ENCODE measurements around the gene BRAT1. TPM values are rescaled to one million over a fixed set of nuclear protein-coding genes. Genes with fewer than 3 reads are reported as not detected.

Gene BRAT1
- total and polyA plus RNA-seq, 2 donors (not counting 1 experiment from before 2014, with no cell fraction given): 36.8 to 68.3 TPM

DNA sequence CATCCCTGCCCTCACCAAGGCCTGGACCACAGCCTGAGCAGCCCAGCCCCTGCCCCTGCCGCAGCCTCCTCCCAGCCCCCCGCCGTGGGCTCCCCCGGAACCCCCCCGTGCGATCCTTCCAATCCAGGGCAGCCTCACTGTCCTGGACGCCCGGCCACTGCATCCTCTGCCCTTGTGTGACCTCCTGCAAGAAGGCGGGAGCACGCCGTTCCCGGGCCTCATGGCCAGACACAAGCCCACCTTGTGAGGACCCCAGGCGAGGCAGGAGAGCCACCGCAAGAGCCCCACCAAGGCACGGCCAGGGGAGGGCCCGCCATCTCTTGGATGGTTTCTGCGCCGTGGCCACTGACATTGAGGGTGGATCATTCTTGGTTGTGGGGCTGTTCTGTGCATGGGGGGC is 43.6 kb downstream of the BRAT1 start:
- Mint-ChIP-seq H3K27ac (peak overlapping the region; percentile 99), H3K27me3 (no peaks in the 10 kb centered on the region), H3K9me3 (ENCODE audit: insufficient read depth) (no peaks in the 10 kb centered on the region), H3K4me3 (peak overlapping the region; percentile 88), H3K4me1 (peaks cover 63% of the 10 kb centered on the region)
- no peak for ATAC-seq (ENCODE audit: low read depth)
- DNase-seq: no peak
- no peak overlapping the region for H2AFZ ChIP-seq (ENCODE audit: insufficient read depth, low read depth, low read length, poor library complexity, severe bottlenecking)
- H3K36me3 ChIP-seq (replicated peaks in 1 of 2; ENCODE audit: control extremely low read depth in 1 of 2, control insufficient read depth in 1 of 2, extremely low read depth in 1 of 2, insufficient read depth in 2 of 2, low read length in 1 of 2): no peaks in the 10 kb centered on the region
- peak overlapping the region; percentile 99 to 100 for H3K27ac ChIP-seq (ENCODE audit: low read length in 2 of 2)
- H3K4me2 ChIP-seq (replicated peaks; ENCODE audit: low read depth, low read length, poor library complexity, severe bottlenecking): peak overlapping the region; percentile 93
- H3K9ac ChIP-seq (ENCODE audit: low read length): peak overlapping the region; percentile 70
- peaks cover 60 to 71% of the 10 kb centered on the region in 2 donors for H3K4me1 ChIP-seq (ENCODE audit: control insufficient read depth in 2 of 2, insufficient read depth in 2 of 2, low read length in 2 of 2)
- ChIA-PET POLR2A (interaction anchor here (0.8 to 7.5 kb wide), 12 partner anchors 9 to 198 kb away, joined by 3 to 340 read pairs (median 4); partner anchors contain the start of genes BRAT1, CHST12 and LFNG), CTCF (interaction anchor here (0.8 to 5.0 kb wide), 8 partner anchors 9 to 198 kb away, joined by 3 to 34 read pairs (median 10); no protein-coding TSS in a partner anchor)
- no peaks in the 10 kb centered on the region for H3K27me3 ChIP-seq (replicated peaks in 1 of 4; ENCODE audit: control extremely low read depth in 1 of 4, control insufficient read depth in 3 of 4, insufficient read depth in 4 of 4, low read length in 3 of 4)
- no peaks in the 10 kb centered on the region for H3K9me3 ChIP-seq (ENCODE audit: control extremely low read depth in 1 of 3, control insufficient read depth in 2 of 3, insufficient read depth in 1 of 3, low read length in 2 of 3)
- H3K79me2 ChIP-seq (ENCODE audit: control insufficient read depth, insufficient read depth, low read length): peaks cover 27% of the 10 kb centered on the region
- no peaks in the 10 kb centered on the region for H4K20me1 ChIP-seq (ENCODE audit: control insufficient read depth, insufficient read depth, low read length, poor library complexity, severe bottlenecking)
- intact Hi-C loops (cut with micrococcal nuclease): loop anchor here (1.0 to 2.0 kb wide), 3 partner anchors 8 to 35 kb away; partner anchors contain the start of genes GRIFIN and LFNG
- H3K4me3 ChIP-seq (ENCODE audit: control extremely low read depth in 1 of 5, extremely low read depth in 1 of 5, insufficient read depth in 1 of 5, low read depth in 2 of 5, low read length in 4 of 5): peak overlapping the region in 4 of 5 experiments; percentile 37 to 51 (median 40)
- TF ChIP-seq, protein P1, sequence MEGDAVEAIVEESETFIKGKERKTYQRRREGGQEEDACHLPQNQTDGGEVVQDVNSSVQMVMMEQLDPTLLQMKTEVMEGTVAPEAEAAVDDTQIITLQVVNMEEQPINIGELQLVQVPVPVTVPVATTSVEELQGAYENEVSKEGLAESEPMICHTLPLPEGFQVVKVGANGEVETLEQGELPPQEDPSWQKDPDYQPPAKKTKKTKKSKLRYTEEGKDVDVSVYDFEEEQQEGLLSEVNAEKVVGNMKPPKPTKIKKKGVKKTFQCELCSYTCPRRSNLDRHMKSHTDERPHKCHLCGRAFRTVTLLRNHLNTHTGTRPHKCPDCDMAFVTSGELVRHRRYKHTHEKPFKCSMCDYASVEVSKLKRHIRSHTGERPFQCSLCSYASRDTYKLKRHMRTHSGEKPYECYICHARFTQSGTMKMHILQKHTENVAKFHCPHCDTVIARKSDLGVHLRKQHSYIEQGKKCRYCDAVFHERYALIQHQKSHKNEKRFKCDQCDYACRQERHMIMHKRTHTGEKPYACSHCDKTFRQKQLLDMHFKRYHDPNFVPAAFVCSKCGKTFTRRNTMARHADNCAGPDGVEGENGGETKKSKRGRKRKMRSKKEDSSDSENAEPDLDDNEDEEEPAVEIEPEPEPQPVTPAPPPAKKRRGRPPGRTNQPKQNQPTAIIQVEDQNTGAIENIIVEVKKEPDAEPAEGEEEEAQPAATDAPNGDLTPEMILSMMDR (IDR thresholded peaks at IDR 0.05): no peak
- TF ChIP-seq EZH2 (IDR thresholded peaks at IDR 0.05; ENCODE audit: borderline replicate concordance, insufficient read depth, low read depth, low read length, poor library complexity, severe bottlenecking): no peak
- 20% methylated on average over 16 of the region's 18 CpGs for WGBS (ENCODE audit: insufficient coverage)

Data from B cell (primary cell).